ENCODE measurements around the gene FARS2.

- no peak for TF ChIP-seq POLR2A (IDR thresholded peaks at IDR 0.05)
- no peak for TF ChIP-seq CTCF (IDR thresholded peaks at IDR 0.05 in 8 of 11, conservative IDR thresholded peaks at IDR 0.05 in 3 of 11)
Observed at GRCh38 chr6:5446362-5447075, 185.2 kb downstream of the FARS2 start.

All from spleen (tissue), 7 donors.